Astrocyte (in vitro differentiated cells and primary cell): ENCODE data around the gene OR2A2.

Experiments used
- CTCF ChIP-seq: IDR thresholded peaks from 2 replicates; pipeline ENCODE4 v1.5.1; 2011; ENCODE audit warnings: low read depth, mild to moderate bottlenecking, inconsistent platforms, low read length, moderate library complexity; ENCODE audit not compliant: insufficient read depth
- EZH2 ChIP-seq: IDR thresholded peaks from 2 replicates; pipeline ENCODE4 v1.6.1; 2012; ENCODE audit warnings: mild to moderate bottlenecking, low read length, inconsistent platforms; ENCODE audit not compliant: insufficient read depth

GRCh38 chr7:144100607-144101006 lies 8.8 kb upstream of the OR2A2 start:
- no peak for TF ChIP-seq CTCF
- no peak for TF ChIP-seq EZH2
